MCF 10A (cell line): ENCODE results near the gene KLHL12. TPM values are rescaled to one million over a fixed set of nuclear protein-coding genes. Genes with fewer than 3 reads are reported as not detected.
A peak's percentile ranks its signal among the peaks of the same experiment; 100 is the strongest.

Experiments used
- BruUV-seq: library from RNA; stranded (reverse); fragments of 400-500 nt; replicated peaks from 2 replicates; lab custom pipeline; 2021; lab: Mats Ljungman, UMichigan
- CTCF ChIA-PET: fragments of 300-600 bp; sonication (Branson Sonifier 250); formaldehyde crosslinking; extraction: SDS; loops from one replicate; lab custom pipeline; 2021; ENCODE audit warnings: antibody characterized with exemption, inconsistent platforms; lab: Yijun Ruan, JAX
- POLR2A ChIA-PET: fragments of 300-600, 350-650 bp; sonication (Branson Sonifier 250); formaldehyde crosslinking; extraction: SDS; loops from one replicate; lab custom pipeline; 2020; ENCODE audit warnings: antibody characterized with exemption, inconsistent platforms; lab: Yijun Ruan, JAX
- DNase-seq: peaks from one replicate; pipeline ENCODE4 v3.0.0-alpha.2; 2018; ENCODE audit not compliant: unreplicated experiment
- H3K27ac Mint-ChIP-seq: one replicate; pipeline ENCODE4 v1.8.0; 2022; ENCODE audit warnings: mild to moderate bottlenecking, low read depth, mixed read lengths; ENCODE audit not compliant: unreplicated experiment
- H3K27me3 Mint-ChIP-seq: one replicate; pipeline ENCODE4 v1.8.0; 2022; ENCODE audit warnings: mixed read lengths; ENCODE audit not compliant: insufficient read depth, unreplicated experiment
- H3K36me3 Mint-ChIP-seq: one replicate; pipeline ENCODE4 v1.8.0; 2022; ENCODE audit warnings: mild to moderate bottlenecking, moderate library complexity, mixed read lengths; ENCODE audit not compliant: insufficient read depth, unreplicated experiment
- H3K4me1 Mint-ChIP-seq: one replicate; pipeline ENCODE4 v1.8.0; 2022; ENCODE audit warnings: mixed read lengths; ENCODE audit not compliant: insufficient read depth, unreplicated experiment
- H3K4me3 Mint-ChIP-seq: one replicate; pipeline ENCODE4 v1.8.0; 2022; ENCODE audit warnings: mild to moderate bottlenecking, moderate library complexity, mixed read lengths; ENCODE audit not compliant: unreplicated experiment
- H3K9me3 Mint-ChIP-seq: one replicate; pipeline ENCODE4 v1.8.0; 2022; ENCODE audit warnings: mixed read lengths; ENCODE audit not compliant: unreplicated experiment
- CTCF ChIP-seq: fragments of 200-600 bp; IDR thresholded peaks from one replicate; pipeline ENCODE4 v1.8.0; 2022; ENCODE audit warnings: antibody characterized with exemption, mild to moderate bottlenecking; ENCODE audit not compliant: unreplicated experiment
- intact Hi-C: fragments of 100-400 bp; cut with micrococcal nuclease; formaldehyde crosslinking; loops from 2 replicates; pipeline ENCODE4 v1.14.1; 2022
- total RNA-seq: library from RNA; stranded (reverse); gene quantifications from 2 replicates; pipeline ENCODE4 v1.2.3, GENCODE V29; 2022

The KLHL12 gene
- total RNA-seq, 1 experiment from 2014 or later = 51.0 TPM

- no peaks in the 10 kb centered on the region for H3K36me3 Mint-ChIP-seq
- CTCF ChIA-PET = interaction anchor here (0.7 to 1.4 kb wide), 4 partner anchors 15 to 293 kb away, joined by 4 to 7 read pairs (median 5); no protein-coding TSS in a partner anchor
- BruUV-seq = no TSS peak
- POLR2A ChIA-PET = interaction anchor here (0.7 to 5.3 kb wide), 4 partner anchors 9 to 36 kb away, joined by 3 to 30 read pairs (median 6); partner anchors contain the start of gene TMEM183A
- DNase-seq = no peak
- H3K9me3 Mint-ChIP-seq = no peaks in the 10 kb centered on the region
- H3K27me3 Mint-ChIP-seq = peaks cover 26% of the 10 kb centered on the region
- no peak overlapping the region for H3K4me3 Mint-ChIP-seq
- intact Hi-C loops = no loop called here
- TF ChIP-seq CTCF = no peak
- H3K4me1 Mint-ChIP-seq = peaks cover 12% of the 10 kb centered on the region
- no peak overlapping the region for H3K27ac Mint-ChIP-seq
Observed at GRCh38 chr1:202972046-202972445, 45.0 kb upstream of the KLHL12 start.

- ChIA-PET POLR2A (interaction anchor here (0.8 to 5.7 kb wide), 9 partner anchors 10 to 107 kb away, joined by 3 to 88 read pairs (median 11); partner anchors contain the start of genes ADIPOR1, KLHL12 and TMEM183A), CTCF (interaction anchor here (0.9 to 1.8 kb wide), 7 partner anchors 9 to 82 kb away, joined by 3 to 9 read pairs (median 4); partner anchors contain the start of gene KLHL12)
- Mint-ChIP-seq H3K27me3 (peaks cover 3% of the 10 kb centered on the region), H3K4me1 (peaks cover 29% of the 10 kb centered on the region), H3K36me3 (peaks cover 12% of the 10 kb centered on the region), H3K27ac (no peak overlapping the region), H3K4me3 (no peak overlapping the region), H3K9me3 (no peaks in the 10 kb centered on the region)
- peak; percentile 85 for DNase-seq
- intact Hi-C loops = loop anchor here (1.0 to 5.0 kb wide), 2 partner anchors 43 to 82 kb away; partner anchors contain the start of gene RABIF
- no TSS peak for BruUV-seq
- peak; percentile 79 for TF ChIP-seq CTCF
Observed at GRCh38 chr1:202968895-202969295, 41.9 kb upstream of the KLHL12 start.

GRCh38 chr1:202968351-202968750 is 41.3 kb upstream of the KLHL12 start:
- H3K27me3 Mint-ChIP-seq = no peaks in the 10 kb centered on the region
- no peaks in the 10 kb centered on the region for H3K9me3 Mint-ChIP-seq
- intact Hi-C loops = loop anchor here (5.0 kb wide), 1 partner anchor 81 kb away; the partner anchor contains the start of gene RABIF
- H3K27ac Mint-ChIP-seq = no peak overlapping the region
- H3K4me1 Mint-ChIP-seq = peaks cover 29% of the 10 kb centered on the region
- ChIA-PET POLR2A (interaction anchor here (0.8 to 5.7 kb wide), 15 partner anchors 9 to 224 kb away, joined by 3 to 88 read pairs (median 5); partner anchors contain the start of genes ADIPOR1, KDM5B, KLHL12 and TMEM183A), CTCF (interaction anchor here (0.6 to 1.8 kb wide), 17 partner anchors 8 to 969 kb away, joined by 3 to 19 read pairs (median 4); partner anchors contain the start of genes KLHL12, RABIF and TMEM183A)
- TF ChIP-seq CTCF = no peak
- H3K4me3 Mint-ChIP-seq = no peak overlapping the region
- no TSS peak for BruUV-seq
- H3K36me3 Mint-ChIP-seq = peaks cover 17% of the 10 kb centered on the region
- DNase-seq = no peak

- H3K4me1 Mint-ChIP-seq = peaks cover 29% of the 10 kb centered on the region
- CTCF ChIA-PET = interaction anchor here (0.6 to 1.8 kb wide), 20 partner anchors 8 to 969 kb away, joined by 3 to 19 read pairs (median 4); partner anchors contain the start of genes KLHL12, RABIF and TMEM183A
- POLR2A ChIA-PET = interaction anchor here (0.8 to 5.7 kb wide), 16 partner anchors 9 to 224 kb away, joined by 3 to 88 read pairs (median 5); partner anchors contain the start of genes ADIPOR1, KDM5B, KLHL12 and PCAT6
Observed at GRCh38 chr1:202967684-202968281, 40.7 kb upstream of the KLHL12 start.

More at GRCh38 chr1:202967684-202968281, 40.7 kb upstream of the KLHL12 start:
- H3K36me3 Mint-ChIP-seq = peaks cover 23% of the 10 kb centered on the region
- intact Hi-C loops = loop anchor here (5.0 kb wide), 1 partner anchor 80 kb away; the partner anchor contains the start of gene RABIF
- peak overlapping the region; percentile 79 for H3K4me3 Mint-ChIP-seq
- H3K9me3 Mint-ChIP-seq = no peaks in the 10 kb centered on the region
- no peaks in the 10 kb centered on the region for H3K27me3 Mint-ChIP-seq
- no TSS peak for BruUV-seq
- DNase-seq = no peak
- TF ChIP-seq CTCF = no peak
- peak overlapping the region; percentile 46 for H3K27ac Mint-ChIP-seq
